GM04504 (cell line): ENCODE results near the gene SPCS1.
"Not testable (repeated sequence)": the region's sequence is repeated elsewhere in the genome, so short reads cannot be mapped to it uniquely, and the experiment has no call there.

Experiments used
- DNase-seq: peaks from one replicate; pipeline ENCODE4 v3.0.0-alpha.2; 2012; ENCODE audit warnings: low read depth

The SPCS1 gene

GRCh38 chr3:52705688-52706686, at the start of gene SPCS1, which contains the start of gene GLT8D1:
TSS of gene SPCS1 (plus strand) at chr3:52706106. CDS start at chr3:52706247, 141 bp downstream.
TSS of gene GLT8D1 (minus strand) at chr3:52705791. CDS start at chr3:52700460, 5,331 bp downstream.
- DNase-seq = peak; percentile 72

- no peak for DNase-seq
Observed at GRCh38 chr3:52660046-52660445, 45.9 kb upstream of the SPCS1 start.

GRCh38 chr3:52663098-52663497, 42.8 kb upstream of the SPCS1 start:
- no peak for DNase-seq

GRCh38 chr3:52670621-52671521, 35.0 kb upstream of the SPCS1 start:
- DNase-seq = peak; percentile 98

- no peak for DNase-seq
Observed at GRCh38 chr3:52671676-52672075, 34.2 kb upstream of the SPCS1 start.

GRCh38 chr3:52676201-52676600, 29.7 kb upstream of the SPCS1 start:
- not testable (repeated sequence) for DNase-seq

GRCh38 chr3:52678265-52679198, 27.4 kb upstream of the SPCS1 start:
- DNase-seq = no peak

- no peak for DNase-seq
Observed at GRCh38 chr3:52679199-52679538, 26.7 kb upstream of the SPCS1 start.

- no peak for DNase-seq
Observed at GRCh38 chr3:52679811-52680210, 26.1 kb upstream of the SPCS1 start.

- DNase-seq = no peak
Observed at GRCh38 chr3:52681596-52681995, 24.3 kb upstream of the SPCS1 start.

- peak; percentile 49 for DNase-seq
Observed at GRCh38 chr3:52682016-52682415, 23.9 kb upstream of the SPCS1 start.

- DNase-seq = no peak
Observed at GRCh38 chr3:52683611-52684010, 22.3 kb upstream of the SPCS1 start.

- no peak for DNase-seq
Observed at GRCh38 chr3:52684184-52684583, 21.7 kb upstream of the SPCS1 start.

- DNase-seq = peak; percentile 54
Observed at GRCh38 chr3:52685285-52685708, 20.6 kb upstream of the SPCS1 start.

GRCh38 chr3:52685709-52686691, 19.9 kb upstream of the SPCS1 start, which contains the start of the genes GNL3 and PBRM1:
TSS of gene GNL3 (plus strand) at chr3:52686032. CDS start at chr3:52686093, 61 bp downstream.
TSS of gene PBRM1 (minus strand) at chr3:52685913.
- DNase-seq = peak; percentile 89

- DNase-seq = no peak
Observed at GRCh38 chr3:52688266-52688665, 17.6 kb upstream of the SPCS1 start.

- DNase-seq = no peak
Observed at GRCh38 chr3:52689151-52689550, 16.8 kb upstream of the SPCS1 start.

- DNase-seq = no peak
Observed at GRCh38 chr3:52690560-52690959, 15.3 kb upstream of the SPCS1 start.

- DNase-seq = no peak
Observed at GRCh38 chr3:52693071-52693470, 12.8 kb upstream of the SPCS1 start.
